Measurements from ENCODE around the gene PCIF1. TPM values are rescaled to one million over a fixed set of nuclear protein-coding genes. Genes with fewer than 3 reads are reported as not detected.
"Not testable (repeated sequence)": the region's sequence is repeated elsewhere in the genome, so short reads cannot be mapped to it uniquely, and the experiment has no call there.

PCIF1 gene
- total RNA-seq, 1 experiment from 2014 or later = 9.6 TPM

GRCh38 chr20:45985573-45985972 is 51.1 kb downstream of the PCIF1 start:
- Histone ChIP-seq H3K27ac (no peak overlapping the region), H3K9me3 (replicated peaks) (no peaks in the 10 kb centered on the region), H3K36me3 (no peaks in the 10 kb centered on the region), H3K4me3 (no peak overlapping the region), H3K4me1 (replicated peaks) (no peaks in the 10 kb centered on the region), H3K27me3 (replicated peaks) (peaks cover 19% of the 10 kb centered on the region)
- no peak for DNase-seq (ENCODE audit: low read depth in 1 of 2, low spot score in 2 of 2)

- Histone ChIP-seq H3K4me1 (replicated peaks) (no peaks in the 10 kb centered on the region), H3K27ac (no peak overlapping the region), H3K27me3 (replicated peaks) (peaks cover 17% of the 10 kb centered on the region), H3K36me3 (no peaks in the 10 kb centered on the region), H3K9me3 (replicated peaks) (no peaks in the 10 kb centered on the region), H3K4me3 (no peak overlapping the region)
- DNase-seq (ENCODE audit: low read depth in 1 of 2, low spot score in 2 of 2) = peak; percentile 50 to 71
Measured at GRCh38 chr20:45987108-45987780, 52.8 kb downstream of the PCIF1 start.

- not testable (repeated sequence) for H3K4me1 ChIP-seq (replicated peaks); H3K27ac ChIP-seq; H3K4me3 ChIP-seq; H3K36me3 ChIP-seq; DNase-seq (ENCODE audit: low read depth in 1 of 2, low spot score in 2 of 2); H3K9me3 ChIP-seq (replicated peaks)
- H3K27me3 ChIP-seq (replicated peaks) = peaks cover 25% of the 10 kb centered on the region
Measured at GRCh38 chr20:45988830-45989229, 54.3 kb downstream of the PCIF1 start.

GRCh38 chr20:45991616-45992015 is 57.1 kb downstream of the PCIF1 start:
- no peaks in the 10 kb centered on the region for H3K9me3 ChIP-seq (replicated peaks)
- no peak overlapping the region for H3K27ac ChIP-seq
- H3K4me3 ChIP-seq = no peak overlapping the region
- no peaks in the 10 kb centered on the region for H3K4me1 ChIP-seq (replicated peaks)
- no peak for DNase-seq (ENCODE audit: low read depth in 1 of 2, low spot score in 2 of 2)
- H3K27me3 ChIP-seq (replicated peaks) = peaks cover 26% of the 10 kb centered on the region
- no peaks in the 10 kb centered on the region for H3K36me3 ChIP-seq

GRCh38 chr20:45993197-45993951 is 58.9 kb downstream of the PCIF1 start:
- Histone ChIP-seq H3K4me3 (no peak overlapping the region), H3K36me3 (no peaks in the 10 kb centered on the region)
- no peak for DNase-seq (ENCODE audit: low read depth in 1 of 2, low spot score in 2 of 2)

GRCh38 chr20:45994761-45995493 is 60.4 kb downstream of the PCIF1 start:
- Histone ChIP-seq H3K27ac (no peak overlapping the region), H3K36me3 (no peaks in the 10 kb centered on the region)
- DNase-seq (ENCODE audit: low read depth in 1 of 2, low spot score in 2 of 2) = no peak

More at GRCh38 chr20:45993197-45993951, 58.9 kb downstream of the PCIF1 start:
- H3K4me1 ChIP-seq (replicated peaks) = no peaks in the 10 kb centered on the region
- no peaks in the 10 kb centered on the region for H3K9me3 ChIP-seq (replicated peaks)
- H3K27me3 ChIP-seq (replicated peaks) = peaks cover 28% of the 10 kb centered on the region
- H3K27ac ChIP-seq = no peak overlapping the region

GRCh38 chr20:45995495-45996097 is 61.1 kb downstream of the PCIF1 start:
- H3K4me3 ChIP-seq; DNase-seq (ENCODE audit: low read depth in 1 of 2, low spot score in 2 of 2); H3K36me3 ChIP-seq; H3K4me1 ChIP-seq (replicated peaks); H3K27ac ChIP-seq; H3K9me3 ChIP-seq (replicated peaks): not testable (repeated sequence)
- peaks cover 27% of the 10 kb centered on the region for H3K27me3 ChIP-seq (replicated peaks)

More at GRCh38 chr20:45994761-45995493, 60.4 kb downstream of the PCIF1 start:
- Histone ChIP-seq H3K27me3 (replicated peaks) (peaks cover 25% of the 10 kb centered on the region), H3K9me3 (replicated peaks) (no peaks in the 10 kb centered on the region), H3K4me1 (replicated peaks) (no peaks in the 10 kb centered on the region), H3K4me3 (no peak overlapping the region)

- DNase-seq (ENCODE audit: low read depth in 1 of 2, low spot score in 2 of 2) = no peak
- H3K9me3 ChIP-seq (replicated peaks) = no peaks in the 10 kb centered on the region
- H3K36me3 ChIP-seq = no peaks in the 10 kb centered on the region
- no peaks in the 10 kb centered on the region for H3K4me1 ChIP-seq (replicated peaks)
- H3K27ac ChIP-seq = no peak overlapping the region
- H3K4me3 ChIP-seq = no peak overlapping the region
- H3K27me3 ChIP-seq (replicated peaks) = peaks cover 30% of the 10 kb centered on the region
Measured at GRCh38 chr20:45997187-45997586, 62.7 kb downstream of the PCIF1 start.

Other genes with a start within 250 kb of the PCIF1 start
- not detected in 2 replicates for gene WFDC13, start 232.6 kb upstream of the PCIF1 start, total RNA-seq (2014; rRNA removed; shearing (Covaris generic))
- gene WFDC10B, start 229.7 kb upstream of the PCIF1 start, total RNA-seq (2014; rRNA removed; shearing (Covaris generic)) = not detected in 2 replicates
- gene SPINT4, start 212.3 kb upstream of the PCIF1 start, total RNA-seq (2014; rRNA removed; shearing (Covaris generic)) = not detected in 2 replicates
- not detected in 2 replicates for gene WFDC3, start 142.8 kb upstream of the PCIF1 start, total RNA-seq (2014; rRNA removed; shearing (Covaris generic))
- 11.1 and 19.2 TPM in 2 replicates for gene DNTTIP1, start 142.7 kb upstream of the PCIF1 start, total RNA-seq (2014; rRNA removed; shearing (Covaris generic))
- 187 and 249 TPM in 2 replicates for gene UBE2C, start 122.0 kb upstream of the PCIF1 start, total RNA-seq (2014; rRNA removed; shearing (Covaris generic))
- gene TNNC2, start 107.4 kb upstream of the PCIF1 start, total RNA-seq (2014; rRNA removed; shearing (Covaris generic)) = not detected in 2 replicates
- gene SNX21, start 100.9 kb upstream of the PCIF1 start, total RNA-seq (2014; rRNA removed; shearing (Covaris generic)) = 19.7 and 55.0 TPM in 2 replicates
- gene ACOT8, start 77.3 kb upstream of the PCIF1 start, total RNA-seq (2014; rRNA removed; shearing (Covaris generic)) = 41.8 and 56.3 TPM in 2 replicates
- 3.6 and 4.9 TPM in 2 replicates for gene ZSWIM3, start 77.1 kb upstream of the PCIF1 start, total RNA-seq (2014; rRNA removed; shearing (Covaris generic))
- gene ZSWIM1, start 53.5 kb upstream of the PCIF1 start, total RNA-seq (2014; rRNA removed; shearing (Covaris generic)) = 3.9 and 11.7 TPM in 2 replicates
- 0.89 TPM in 1 of 2 replicates, not detected in the other for gene SPATA25, start 47.1 kb upstream of the PCIF1 start, total RNA-seq (2014; rRNA removed; shearing (Covaris generic))
- gene NEURL2, start 43.5 kb upstream of the PCIF1 start, total RNA-seq (2014; rRNA removed; shearing (Covaris generic)) = 1.9 and 2.7 TPM in 2 replicates
- 50.2 and 76.8 TPM in 2 replicates for gene CTSA, start 43.3 kb upstream of the PCIF1 start, total RNA-seq (2014; rRNA removed; shearing (Covaris generic))
- gene PLTP, start 22.5 kb upstream of the PCIF1 start, total RNA-seq (2014; rRNA removed; shearing (Covaris generic)) = 4.2 and 6.6 TPM in 2 replicates
- 8.1 and 12.2 TPM in 2 replicates for gene ZNF335, start 37.5 kb downstream of the PCIF1 start, total RNA-seq (2014; rRNA removed; shearing (Covaris generic))
- gene MMP9, start 74.2 kb downstream of the PCIF1 start, total RNA-seq (2014; rRNA removed; shearing (Covaris generic)) = not detected in 2 replicates
- not detected in 2 replicates for gene SLC12A5, start 94.5 kb downstream of the PCIF1 start, total RNA-seq (2014; rRNA removed; shearing (Covaris generic))
- gene NCOA5, start 155.3 kb downstream of the PCIF1 start, total RNA-seq (2014; rRNA removed; shearing (Covaris generic)) = 17.0 and 25.8 TPM in 2 replicates
- 0.05 TPM in 1 of 2 replicates, not detected in the other for gene CD40, start 183.6 kb downstream of the PCIF1 start, total RNA-seq (2014; rRNA removed; shearing (Covaris generic))